ENCODE results near the gene C16orf78. TPM values are rescaled to one million over a fixed set of nuclear protein-coding genes. Genes with fewer than 3 reads are reported as not detected.

The C16orf78 gene
- total and polyA plus RNA-seq, 2 of the 4 experiments (the other 2 are of a cell fraction) = not detected

DNA sequence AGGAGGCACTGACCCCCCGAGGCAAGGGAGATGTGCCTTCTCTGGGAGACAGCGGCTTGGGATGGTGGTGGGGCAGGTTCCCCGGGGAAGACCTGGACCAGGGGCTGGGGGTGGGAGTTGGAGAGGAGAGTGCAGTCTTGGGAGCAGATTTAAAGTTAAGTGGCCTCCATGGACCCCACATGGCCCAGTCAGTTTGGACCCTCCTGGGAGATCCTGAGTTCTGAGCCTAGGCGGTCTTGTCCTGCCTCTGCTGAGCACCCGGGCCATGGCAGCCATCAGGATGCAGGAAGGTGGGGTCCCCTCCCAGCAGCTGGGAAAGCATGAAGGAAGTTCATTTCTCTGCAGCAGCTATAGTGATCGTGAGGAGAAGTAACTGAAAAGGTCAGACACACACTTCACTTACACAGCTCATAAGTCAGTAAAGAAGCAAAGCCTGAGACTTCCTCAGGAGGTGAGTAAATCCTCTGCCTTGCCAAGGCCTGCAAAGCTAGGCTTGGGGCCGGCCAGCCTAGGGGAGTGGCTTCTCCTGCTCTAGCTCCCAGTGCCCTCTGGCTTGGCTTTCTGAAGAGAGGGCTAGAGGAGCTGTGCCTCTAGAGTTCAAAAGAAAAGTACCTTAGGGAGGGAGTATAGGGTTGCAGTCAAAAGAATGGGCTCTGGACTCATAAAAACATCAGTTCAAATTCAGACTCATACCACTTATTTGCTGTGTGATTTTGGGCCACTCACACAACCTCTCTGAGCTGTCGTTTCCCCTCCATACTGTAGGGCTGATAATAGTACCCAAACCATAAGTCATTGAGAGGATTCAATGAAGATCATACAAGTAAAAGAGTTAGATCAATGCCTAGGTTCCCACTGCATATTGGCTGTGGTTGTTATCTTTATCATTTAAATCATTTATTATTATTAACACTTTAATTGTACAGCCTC lies 31.0 kb upstream of the C16orf78 start:
- WGBS, 2 experiments (ENCODE audit: extremely low coverage in 2 of 2, insufficient read length in 1 of 2) = 48% methylated on average over 3 of the region's 8 CpGs; no CpG with 5 or more reads in 1 of the 2 experiments

More for the DNA sequence above, 31.0 kb upstream of the C16orf78 start:
- Histone ChIP-seq H2BK15ac (ENCODE audit: low read depth, low read length) (no peak overlapping the region), H2BK5ac (ENCODE audit: low read depth, low read length, poor library complexity, severe bottlenecking) (no peak overlapping the region), H4K5ac (ENCODE audit: low read depth, low read length) (no peak overlapping the region), H3K18ac (ENCODE audit: low read depth, low read length) (no peak overlapping the region), H3K9ac (ENCODE audit: low read depth, low read length) (no peak overlapping the region), H3K4ac (ENCODE audit: low read depth, low read length) (no peak overlapping the region), H3K4me3 (ENCODE audit: insufficient read depth, low read depth, low read length) (no peak overlapping the region), H3K27ac (ENCODE audit: insufficient read depth, low read length) (no peak overlapping the region), H3K56ac (ENCODE audit: extremely low read depth, insufficient read depth, low read length) (no peak overlapping the region), H2BK120ac (ENCODE audit: low read depth, low read length) (no peak overlapping the region), H3K9me3 (ENCODE audit: control insufficient read depth, insufficient read depth, low read length) (no peaks in the 10 kb centered on the region), H2BK20ac (ENCODE audit: low read depth, low read length) (no peak overlapping the region), H3K4me2 (ENCODE audit: low read depth, low read length) (no peak overlapping the region), H3K9me1 (ENCODE audit: insufficient read depth, low read length) (no peaks in the 10 kb centered on the region), H2AK9ac (replicated peaks; ENCODE audit: low read depth, low read length, poor library complexity) (no peak overlapping the region), H4K20me1 (ENCODE audit: insufficient read depth, low read length) (no peaks in the 10 kb centered on the region), H3K36me3 (ENCODE audit: control insufficient read depth, insufficient read depth, low read length) (no peaks in the 10 kb centered on the region), H2AFZ (replicated peaks; ENCODE audit: low read length, poor library complexity) (no peak overlapping the region), H3K79me1 (ENCODE audit: low read depth in 1 of 2, low read length in 2 of 2) (no peaks in the 10 kb centered on the region), H3K14ac (replicated peaks; ENCODE audit: low read depth, low read length) (no peak overlapping the region), H3K23ac (ENCODE audit: low read depth, low read length) (no peak overlapping the region), H3K4me1 (ENCODE audit: control insufficient read depth, insufficient read depth, low read length) (no peaks in the 10 kb centered on the region), H2AK5ac (ENCODE audit: low read depth, low read length) (no peak overlapping the region), H4K91ac (ENCODE audit: insufficient read depth, low read depth, low read length) (no peak overlapping the region), H4K8ac (ENCODE audit: low read depth in 2 of 2, low read length in 2 of 2) (no peak overlapping the region), H3K27me3 (ENCODE audit: control insufficient read depth, insufficient read depth, low read length) (no peaks in the 10 kb centered on the region)
- dilution Hi-C loops (cut with HindIII; ENCODE audit: low sequenced_read_pairs, unreplicated experiment) = no loop called here
- intact Hi-C loops (cut with micrococcal nuclease) = no loop called here
- ChIA-PET CTCF (no interaction called here), POLR2A (ENCODE audit: unreplicated experiment) (no interaction called here)
- BruUV-seq (replicated peaks) = no TSS peak
- TF ChIP-seq, protein P1, sequence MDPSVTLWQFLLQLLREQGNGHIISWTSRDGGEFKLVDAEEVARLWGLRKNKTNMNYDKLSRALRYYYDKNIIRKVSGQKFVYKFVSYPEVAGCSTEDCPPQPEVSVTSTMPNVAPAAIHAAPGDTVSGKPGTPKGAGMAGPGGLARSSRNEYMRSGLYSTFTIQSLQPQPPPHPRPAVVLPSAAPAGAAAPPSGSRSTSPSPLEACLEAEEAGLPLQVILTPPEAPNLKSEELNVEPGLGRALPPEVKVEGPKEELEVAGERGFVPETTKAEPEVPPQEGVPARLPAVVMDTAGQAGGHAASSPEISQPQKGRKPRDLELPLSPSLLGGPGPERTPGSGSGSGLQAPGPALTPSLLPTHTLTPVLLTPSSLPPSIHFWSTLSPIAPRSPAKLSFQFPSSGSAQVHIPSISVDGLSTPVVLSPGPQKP (IDR thresholded peaks at IDR 0.05; ENCODE audit: borderline replicate concordance, low read depth, low read length) = no peak
- TF ChIP-seq POLR2A (IDR thresholded peaks at IDR 0.05; ENCODE audit: low read depth, low read length) (no peak), NFE2L2 (IDR thresholded peaks at IDR 0.05; ENCODE audit: low read depth, low read length) (no peak), MAZ (IDR thresholded peaks at IDR 0.05; ENCODE audit: borderline replicate concordance, low read depth, low read length) (no peak), RCOR1 (IDR thresholded peaks at IDR 0.05; ENCODE audit: insufficient replicate concordance, low read length) (no peak), BHLHE40 (IDR thresholded peaks at IDR 0.05; ENCODE audit: low read depth, low read length) (no peak), SMC3 (IDR thresholded peaks at IDR 0.05; ENCODE audit: low read depth, low read length) (no peak), FOS (IDR thresholded peaks at IDR 0.05; ENCODE audit: low read depth, low read length) (no peak), MAFK (IDR thresholded peaks at IDR 0.05; ENCODE audit: low read depth, low read length) (no peak)
- TF ChIP-seq, protein P2, sequence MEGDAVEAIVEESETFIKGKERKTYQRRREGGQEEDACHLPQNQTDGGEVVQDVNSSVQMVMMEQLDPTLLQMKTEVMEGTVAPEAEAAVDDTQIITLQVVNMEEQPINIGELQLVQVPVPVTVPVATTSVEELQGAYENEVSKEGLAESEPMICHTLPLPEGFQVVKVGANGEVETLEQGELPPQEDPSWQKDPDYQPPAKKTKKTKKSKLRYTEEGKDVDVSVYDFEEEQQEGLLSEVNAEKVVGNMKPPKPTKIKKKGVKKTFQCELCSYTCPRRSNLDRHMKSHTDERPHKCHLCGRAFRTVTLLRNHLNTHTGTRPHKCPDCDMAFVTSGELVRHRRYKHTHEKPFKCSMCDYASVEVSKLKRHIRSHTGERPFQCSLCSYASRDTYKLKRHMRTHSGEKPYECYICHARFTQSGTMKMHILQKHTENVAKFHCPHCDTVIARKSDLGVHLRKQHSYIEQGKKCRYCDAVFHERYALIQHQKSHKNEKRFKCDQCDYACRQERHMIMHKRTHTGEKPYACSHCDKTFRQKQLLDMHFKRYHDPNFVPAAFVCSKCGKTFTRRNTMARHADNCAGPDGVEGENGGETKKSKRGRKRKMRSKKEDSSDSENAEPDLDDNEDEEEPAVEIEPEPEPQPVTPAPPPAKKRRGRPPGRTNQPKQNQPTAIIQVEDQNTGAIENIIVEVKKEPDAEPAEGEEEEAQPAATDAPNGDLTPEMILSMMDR (conservative IDR thresholded peaks at IDR 0.05; ENCODE audit: low read depth, low read length) = no peak
- TF ChIP-seq, protein P3, sequence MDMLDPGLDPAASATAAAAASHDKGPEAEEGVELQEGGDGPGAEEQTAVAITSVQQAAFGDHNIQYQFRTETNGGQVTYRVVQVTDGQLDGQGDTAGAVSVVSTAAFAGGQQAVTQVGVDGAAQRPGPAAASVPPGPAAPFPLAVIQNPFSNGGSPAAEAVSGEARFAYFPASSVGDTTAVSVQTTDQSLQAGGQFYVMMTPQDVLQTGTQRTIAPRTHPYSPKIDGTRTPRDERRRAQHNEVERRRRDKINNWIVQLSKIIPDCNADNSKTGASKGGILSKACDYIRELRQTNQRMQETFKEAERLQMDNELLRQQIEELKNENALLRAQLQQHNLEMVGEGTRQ (IDR thresholded peaks at IDR 0.05; ENCODE audit: low read depth, low read length) = no peak
- ATAC-seq (ENCODE audit: low read depth) = no peak
- in situ Hi-C loops (cut with MboI; ENCODE audit: low sequenced_read_pairs) = loop anchor here (5.0 kb wide), 1 partner anchor 655 kb away; no protein-coding TSS in a partner anchor
- no peak for DNase-seq
